DND-41 (cell line): ENCODE results near the gene SSUH2.
"Not testable (repeated sequence)": the region's sequence is repeated elsewhere in the genome, so short reads cannot be mapped to it uniquely, and the experiment has no call there.

ENCODE experiments used
- ATAC-seq: fragments of 200-7000 bp; cut with Tn5 transposase; 3 replicates; pipeline ENCODE4 v1.9.1; 2021; ENCODE audit warnings: low read depth; ENCODE audit not compliant: insufficient read depth
- DNase-seq: peaks from one replicate; pipeline ENCODE4 v3.0.0-alpha.2; 2020
- H2AFZ ChIP-seq: 2 replicates; pipeline ENCODE4 v1.6.0; 2012; ENCODE audit warnings: low read depth, low read length
- H3K27ac ChIP-seq: 2 replicates; pipeline ENCODE4 v1.5.1; 2012; ENCODE audit warnings: low read length, inconsistent platforms
- H3K27me3 ChIP-seq: fragments of 200-600 bp; sonication (generic); 2 replicates; pipeline ENCODE4 v1.6.0; 2012; ENCODE audit warnings: low read length, mild to moderate bottlenecking, inconsistent platforms; ENCODE audit not compliant: insufficient read depth, poor library complexity
- H3K36me3 ChIP-seq: 2 replicates; pipeline ENCODE4 v1.5.1; 2012; ENCODE audit warnings: low read length, inconsistent platforms; ENCODE audit not compliant: insufficient read depth
- H3K4me1 ChIP-seq: 2 replicates; pipeline ENCODE4 v1.5.1; 2012; ENCODE audit warnings: mild to moderate bottlenecking, low read length; ENCODE audit not compliant: insufficient read depth
- H3K4me2 ChIP-seq: 2 replicates; pipeline ENCODE4 v1.6.0; 2012; ENCODE audit warnings: mild to moderate bottlenecking, moderate library complexity, low read length, inconsistent platforms; ENCODE audit not compliant: insufficient read depth
- H3K4me3 ChIP-seq, 2 experiments: fragments of 200-600 bp in 1 of 2; shearing (Covaris generic) in 1 of 2; 2 replicates each; pipeline ENCODE4 v1.5.1; 2012 to 2016; ENCODE audit warnings: inconsistent platforms in 2 of 2, low read length in 2 of 2, mild to moderate bottlenecking in 2 of 2, low read depth in 1 of 2, moderate library complexity in 1 of 2
- H3K79me2 ChIP-seq: 2 replicates; pipeline ENCODE4 v1.6.0; 2012; ENCODE audit warnings: low read length, inconsistent platforms; ENCODE audit not compliant: insufficient read depth
- H3K9ac ChIP-seq: 2 replicates; pipeline ENCODE4 v1.6.0; 2012; ENCODE audit warnings: low read depth, mild to moderate bottlenecking, inconsistent platforms, low read length, moderate library complexity
- H3K9me3 ChIP-seq: 2 replicates; pipeline ENCODE4 v1.5.1; 2012; ENCODE audit warnings: low read length, moderate library complexity, mild to moderate bottlenecking, inconsistent platforms; ENCODE audit not compliant: insufficient read depth, severe bottlenecking
- H4K20me1 ChIP-seq: 2 replicates; pipeline ENCODE4 v1.6.0; 2012; ENCODE audit warnings: low read length; ENCODE audit not compliant: insufficient read depth
- EZH2 ChIP-seq: IDR thresholded peaks from 3 replicates; pipeline ENCODE4 v1.6.1; 2012; ENCODE audit warnings: borderline replicate concordance, low read depth, mild to moderate bottlenecking, moderate library complexity, low read length, inconsistent platforms; ENCODE audit not compliant: severe bottlenecking
- TF ChIP-seq, protein P1 (sequence below): IDR thresholded peaks from 2 replicates; pipeline ENCODE4 v1.5.1; 2012; ENCODE audit warnings: borderline replicate concordance, low read length, moderate library complexity, mild to moderate bottlenecking; ENCODE audit not compliant: poor library complexity, severe bottlenecking; ENCODE audit errors: extremely low read depth

SSUH2 gene

DNA sequence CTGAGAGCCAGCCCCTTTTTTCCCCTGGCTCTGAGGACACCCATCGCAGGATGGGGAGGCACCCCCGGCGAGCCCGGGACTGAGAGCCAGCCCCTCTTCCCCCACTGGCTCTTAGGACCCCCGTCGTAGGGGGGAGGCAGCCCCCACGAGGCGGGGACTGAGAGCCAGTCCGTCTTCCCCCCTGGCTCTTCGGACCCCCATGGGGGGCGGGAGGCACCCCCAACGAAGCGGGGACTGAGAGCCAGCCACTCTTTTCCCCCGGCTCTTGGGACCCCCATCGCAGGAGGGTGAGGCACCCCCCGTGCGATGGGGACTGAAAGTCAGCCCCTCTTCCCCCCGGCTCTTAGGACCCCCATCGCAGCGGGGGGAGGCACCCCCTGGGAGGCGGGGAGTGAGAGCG, 36.8 kb upstream of the SSUH2 start:
- Histone ChIP-seq H3K4me2 (no peak overlapping the region), H3K27me3 (no peaks in the 10 kb centered on the region), H4K20me1 (no peaks in the 10 kb centered on the region), H3K36me3 (no peaks in the 10 kb centered on the region), H3K4me3 (no peak overlapping the region), H3K9ac (no peak overlapping the region), H3K79me2 (no peaks in the 10 kb centered on the region), H3K27ac (no peak overlapping the region), H2AFZ (no peak overlapping the region), H3K4me1 (no peaks in the 10 kb centered on the region), H3K9me3 (no peaks in the 10 kb centered on the region)
- TF ChIP-seq, protein P1, sequence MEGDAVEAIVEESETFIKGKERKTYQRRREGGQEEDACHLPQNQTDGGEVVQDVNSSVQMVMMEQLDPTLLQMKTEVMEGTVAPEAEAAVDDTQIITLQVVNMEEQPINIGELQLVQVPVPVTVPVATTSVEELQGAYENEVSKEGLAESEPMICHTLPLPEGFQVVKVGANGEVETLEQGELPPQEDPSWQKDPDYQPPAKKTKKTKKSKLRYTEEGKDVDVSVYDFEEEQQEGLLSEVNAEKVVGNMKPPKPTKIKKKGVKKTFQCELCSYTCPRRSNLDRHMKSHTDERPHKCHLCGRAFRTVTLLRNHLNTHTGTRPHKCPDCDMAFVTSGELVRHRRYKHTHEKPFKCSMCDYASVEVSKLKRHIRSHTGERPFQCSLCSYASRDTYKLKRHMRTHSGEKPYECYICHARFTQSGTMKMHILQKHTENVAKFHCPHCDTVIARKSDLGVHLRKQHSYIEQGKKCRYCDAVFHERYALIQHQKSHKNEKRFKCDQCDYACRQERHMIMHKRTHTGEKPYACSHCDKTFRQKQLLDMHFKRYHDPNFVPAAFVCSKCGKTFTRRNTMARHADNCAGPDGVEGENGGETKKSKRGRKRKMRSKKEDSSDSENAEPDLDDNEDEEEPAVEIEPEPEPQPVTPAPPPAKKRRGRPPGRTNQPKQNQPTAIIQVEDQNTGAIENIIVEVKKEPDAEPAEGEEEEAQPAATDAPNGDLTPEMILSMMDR, result no peak
- TF ChIP-seq EZH2, result no peak
- DNase-seq, result no peak
- ATAC-seq, result no peak

DNA sequence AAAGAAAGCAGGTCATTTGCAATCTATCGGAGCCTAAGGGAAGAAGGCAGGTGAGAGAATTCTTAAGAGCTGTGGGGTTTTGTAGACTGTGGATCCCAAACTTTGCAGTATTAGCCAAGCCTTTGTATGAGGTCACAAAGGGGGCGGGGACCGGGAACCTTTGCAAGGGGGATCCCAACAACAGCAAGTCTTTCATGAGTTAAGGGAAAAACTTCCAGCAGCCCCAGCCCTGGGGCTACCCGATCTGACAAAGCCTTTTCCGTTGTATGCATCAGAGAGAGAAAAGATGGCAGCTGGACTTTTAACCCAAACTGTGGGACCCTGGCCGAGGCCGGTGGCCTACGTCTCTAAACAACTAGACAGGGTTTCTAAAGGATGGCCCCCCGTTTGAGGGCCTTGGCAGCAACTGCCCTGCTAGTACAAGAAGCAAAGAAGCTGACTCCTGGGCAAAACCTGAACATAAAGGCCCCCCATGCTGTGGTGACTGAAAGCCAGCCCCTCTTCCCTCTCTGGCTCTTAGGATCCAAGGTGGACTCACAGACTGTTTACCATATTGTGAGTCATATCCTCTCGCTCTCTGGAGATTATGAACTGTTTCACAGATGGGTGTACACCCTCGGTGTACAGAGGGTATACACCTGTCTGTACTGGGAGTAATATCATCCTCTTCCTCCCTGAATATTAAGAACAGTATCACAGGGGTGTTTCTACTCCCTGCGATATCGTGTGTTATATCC, 35.4 kb upstream of the SSUH2 start:
- H2AFZ ChIP-seq, H3K4me3 ChIP-seq, H3K9me3 ChIP-seq, ATAC-seq, H3K4me1 ChIP-seq, DNase-seq, H3K27ac ChIP-seq, H3K9ac ChIP-seq, H3K27me3 ChIP-seq, H3K4me2 ChIP-seq, H3K79me2 ChIP-seq, H4K20me1 ChIP-seq, H3K36me3 ChIP-seq: not testable (repeated sequence)

DNA sequence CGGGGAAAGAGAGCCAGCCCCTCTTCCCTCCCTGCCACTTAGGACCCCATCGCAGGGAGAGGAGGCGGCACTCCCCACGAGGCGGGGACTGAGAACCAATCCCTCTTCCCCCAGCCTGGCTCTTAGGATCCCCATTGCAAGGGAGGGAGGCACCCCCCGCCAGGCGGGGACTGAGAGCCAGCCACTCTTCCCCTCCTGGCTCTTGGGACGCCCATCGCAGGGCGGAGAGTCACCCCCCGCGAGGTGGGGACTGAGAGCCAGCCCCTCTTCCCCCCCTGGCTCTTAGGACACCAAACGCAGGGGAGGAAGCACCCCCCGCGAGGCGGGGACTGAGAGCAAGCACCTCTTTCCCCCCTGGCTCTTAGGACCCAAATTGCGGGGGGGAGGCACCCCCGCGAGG, 34.2 kb upstream of the SSUH2 start:
- Histone ChIP-seq H3K9ac (no peak overlapping the region), H3K27me3 (no peaks in the 10 kb centered on the region), H3K4me2 (no peak overlapping the region), H3K4me3 (no peak overlapping the region), H3K79me2 (no peaks in the 10 kb centered on the region), H3K36me3 (no peaks in the 10 kb centered on the region), H4K20me1 (no peaks in the 10 kb centered on the region), H3K9me3 (no peaks in the 10 kb centered on the region), H2AFZ (no peak overlapping the region), H3K4me1 (no peaks in the 10 kb centered on the region), H3K27ac (no peak overlapping the region)
- ATAC-seq (no peak), DNase-seq (no peak)
- TF ChIP-seq EZH2, result no peak
- TF ChIP-seq, protein P1, result no peak

DNA sequence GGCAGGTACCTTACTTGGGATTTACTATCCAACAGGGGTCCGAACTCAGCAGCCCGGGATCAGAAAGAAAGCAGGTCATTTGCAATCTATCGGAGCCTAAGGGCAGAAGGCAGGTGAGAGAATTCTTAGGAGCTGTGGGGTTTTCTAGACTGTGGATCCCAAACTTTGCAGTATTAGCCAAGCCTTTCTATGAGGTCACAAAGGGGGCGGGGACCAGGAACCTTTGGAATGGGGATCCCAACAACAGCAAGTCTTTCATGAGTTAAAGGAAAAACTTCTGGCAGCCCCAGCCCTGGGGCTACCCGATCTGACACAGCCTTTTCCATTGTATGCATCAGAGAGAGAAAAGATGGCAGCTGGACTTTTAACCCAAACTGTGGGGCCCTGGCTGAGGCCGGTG, 32.7 kb upstream of the SSUH2 start:
- not testable (repeated sequence) for H3K27me3 ChIP-seq, H3K4me2 ChIP-seq, H3K79me2 ChIP-seq, H2AFZ ChIP-seq, H3K27ac ChIP-seq, H3K36me3 ChIP-seq, H3K4me1 ChIP-seq, H3K9ac ChIP-seq, H4K20me1 ChIP-seq, H3K4me3 ChIP-seq, ATAC-seq, DNase-seq, H3K9me3 ChIP-seq

DNA sequence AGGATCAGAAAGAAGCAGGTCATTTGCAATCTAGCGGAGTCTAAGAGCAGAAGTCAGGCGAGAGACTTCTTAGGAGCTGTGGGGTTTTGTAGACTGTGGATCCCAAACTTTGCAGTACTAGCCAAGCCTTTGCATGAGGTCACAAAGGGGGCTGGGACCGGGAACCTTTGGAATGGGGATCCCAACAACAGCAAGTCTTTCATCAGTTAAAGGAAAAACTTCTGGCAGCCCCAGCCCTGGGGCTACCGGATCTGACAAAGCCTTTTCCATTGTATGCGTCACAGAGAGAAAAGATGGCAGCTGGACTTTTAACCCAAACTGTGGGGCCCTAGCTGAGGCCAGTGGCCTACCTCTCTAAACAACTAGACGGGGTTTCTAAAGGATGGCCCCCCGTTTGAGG, 31.0 kb upstream of the SSUH2 start:
- H3K9ac ChIP-seq, H2AFZ ChIP-seq, H3K79me2 ChIP-seq, H3K27me3 ChIP-seq, H3K4me3 ChIP-seq, ATAC-seq, H3K9me3 ChIP-seq, H3K4me2 ChIP-seq, H3K27ac ChIP-seq, DNase-seq, H3K4me1 ChIP-seq, H3K36me3 ChIP-seq, H4K20me1 ChIP-seq: not testable (repeated sequence)
